Gastroesophageal sphincter (tissue), 3 donors: ENCODE measurements around the gene FANCC.

Experiments used
- CTCF ChIP-seq, 4 experiments: fragments of 200-600 bp in 2 of 4; fragments of 450-650 bp in 2 of 4; sonication (generic) in 1 of 4; IDR thresholded peaks; one replicate each; pipeline ENCODE4 v1.5.1; 2017 to 2019; ENCODE audit warnings: antibody characterized with exemption in 4 of 4, mild to moderate bottlenecking in 2 of 4, moderate library complexity in 2 of 4
- POLR2A ChIP-seq, 2 donors: fragments of 450-650 bp; IDR thresholded peaks; one replicate each; pipeline ENCODE4 v1.6.1; 2017; ENCODE audit warnings: antibody characterized with exemption in 2 of 2, mild to moderate bottlenecking in 2 of 2, moderate library complexity in 1 of 2

- TF ChIP-seq CTCF (IDR thresholded peaks at IDR 0.05) (no peak), POLR2A (IDR thresholded peaks at IDR 0.05) (no peak)
These were observed 243.6 kb downstream of the FANCC start for GRCh38 chr9:95073918-95074317.
